HepG2 (cell line): Measurements from ENCODE around the gene PGM5. TPM values are rescaled to one million over a fixed set of nuclear protein-coding genes. Genes with fewer than 3 reads are reported as not detected.

ENCODE experiments used
- ATAC-seq: fragments of 200-7000 bp; cut with Tn5 transposase; 3 replicates; pipeline ENCODE4 v1.9.1; 2020; ENCODE audit warnings: mild to moderate bottlenecking, moderate library complexity
- BruUV-seq: library from RNA; stranded (reverse); fragments of 400-500 nt; replicated peaks from 2 replicates; lab custom pipeline; 2021; lab: Mats Ljungman, UMichigan
- CTCF ChIA-PET: fragments of 300-600 bp; formaldehyde crosslinking; extraction: SDS; loops from one replicate; lab custom pipeline; 2021; ENCODE audit warnings: low total read pairs, inconsistent platforms, low intra/inter-chr PET ratio; lab: Yijun Ruan, JAX
- POLR2A ChIA-PET: fragments of 350-600 bp; sonication (Branson Sonifier 250); formaldehyde crosslinking; loops from one replicate; lab custom pipeline; 2020; ENCODE audit warnings: antibody characterized with exemption, inconsistent platforms; lab: Yijun Ruan, JAX
- DNase-seq: peaks from one replicate; pipeline ENCODE4 v3.0.0-alpha.2; 2015; ENCODE audit warnings: low spot score
- FAIRE-seq: peaks from 3 replicates; lab custom pipeline; 2011; peaks lifted over from hg19 to GRCh38; lab: Jason Lieb, UNC
- H2AFZ ChIP-seq: one replicate; pipeline ENCODE4 v1.6.1; 2011; ENCODE audit warnings: low read length, inconsistent platforms
- H3K27ac ChIP-seq: fragments of 300-600 bp; 3 replicates; pipeline ENCODE4 v1.8.0; 2011; ENCODE audit warnings: mixed run types, mild to moderate bottlenecking, mixed read lengths, low read length, inconsistent platforms; ENCODE audit not compliant: insufficient read depth; ENCODE audit errors: extremely low read length
- H3K27me3 ChIP-seq, 2 experiments: fragments of 200-600 bp in 1 of 2; 2 replicates in 1 of 2; 3 replicates in 1 of 2; pipeline versions ENCODE4 v1.6.0 to v1.8.0; 2011; ENCODE audit warnings: low read length in 2 of 2, mild to moderate bottlenecking in 2 of 2, moderate library complexity in 2 of 2, inconsistent platforms in 1 of 2; ENCODE audit not compliant: insufficient read depth in 2 of 2, control insufficient read depth in 1 of 2
- H3K36me3 ChIP-seq, 2 experiments: fragments of 200-600 bp in 1 of 2; replicated peaks in 1 of 2; 2 replicates in 1 of 2; 3 replicates in 1 of 2; pipeline versions ENCODE4 v1.5.1 to v1.8.0; 2011; ENCODE audit warnings: low read length in 2 of 2, inconsistent platforms in 1 of 2; ENCODE audit not compliant: insufficient read depth in 2 of 2, control insufficient read depth in 1 of 2
- H3K4me1 ChIP-seq: 2 replicates; pipeline ENCODE4 v1.5.1; 2012; ENCODE audit warnings: low read length, inconsistent platforms; ENCODE audit not compliant: insufficient read depth
- H3K4me2 ChIP-seq: 2 replicates; pipeline ENCODE4 v1.6.0; 2011; ENCODE audit warnings: low read depth, low read length, inconsistent platforms
- H3K4me3 ChIP-seq, 3 experiments: fragments of 200-600 bp in 1 of 3; sonication (generic), shearing (Covaris generic) in 1 of 3; replicated peaks in 1 of 3; 2 replicates each; pipeline ENCODE4 v1.5.1; 2011 to 2016; ENCODE audit warnings: low read length in 3 of 3, inconsistent platforms in 2 of 3, low read depth in 2 of 3, mild to moderate bottlenecking in 2 of 3, control low read depth in 1 of 3, mixed read lengths in 1 of 3; ENCODE audit not compliant: insufficient read depth in 1 of 3
- H3K79me2 ChIP-seq: one replicate; pipeline ENCODE4 v1.6.1; 2011; ENCODE audit warnings: low read length, inconsistent platforms; ENCODE audit not compliant: insufficient read depth
- H3K9ac ChIP-seq: 2 replicates; pipeline ENCODE4 v1.6.0; 2011; ENCODE audit warnings: mild to moderate bottlenecking, low read depth, low read length, inconsistent platforms; ENCODE audit not compliant: insufficient read depth
- H3K9me3 ChIP-seq: 2 replicates; pipeline ENCODE4 v1.5.1; 2012; ENCODE audit warnings: mild to moderate bottlenecking, low read length
- H4K20me1 ChIP-seq: 2 replicates; pipeline ENCODE4 v1.6.0; 2011; ENCODE audit warnings: inconsistent platforms, mild to moderate bottlenecking, low read length, moderate library complexity; ENCODE audit not compliant: insufficient read depth
- AGO1 ChIP-seq: fragments of 200-400 bp; formaldehyde crosslinking; IDR thresholded peaks from 2 replicates; pipeline ENCODE4 v1.6.1; 2017; ENCODE audit warnings: mild to moderate bottlenecking, low read depth, low read length, moderate library complexity; ENCODE audit not compliant: poor library complexity, severe bottlenecking
- CEBPG ChIP-seq: IDR thresholded peaks from 2 replicates; pipeline ENCODE4 v1.6.1; 2016
- HMG20B ChIP-seq: conservative IDR thresholded peaks from 2 replicates; pipeline ENCODE4 v1.6.1; 2016; ENCODE audit warnings: missing genetic modification reagents, missing compliant biosample characterization
- RAD21 ChIP-seq: fragments of 450-650 bp; formaldehyde crosslinking; IDR thresholded peaks from 2 replicates; pipeline ENCODE4 v1.5.0; 2020; ENCODE audit warnings: mild to moderate bottlenecking
- SIX4 ChIP-seq: sonication (generic); formaldehyde crosslinking; IDR thresholded peaks from 2 replicates; pipeline ENCODE4 v1.4.0; 2020; ENCODE audit warnings: missing genetic modification reagents
- SOX13 ChIP-seq, 3 experiments: fragments of 450-650 bp in 1 of 3; sonication (generic) in 1 of 3; formaldehyde crosslinking in 1 of 3; IDR thresholded peaks in 2 of 3; conservative IDR thresholded peaks in 1 of 3; 2 replicates each; pipeline versions ENCODE4 v1.5.0 to v1.6.1; 2016 to 2020; ENCODE audit warnings: antibody characterized with exemption in 1 of 3, mild to moderate bottlenecking in 1 of 3, missing compliant biosample characterization in 1 of 3, missing genetic modification reagents in 1 of 3, moderate library complexity in 1 of 3
- ZBTB38 ChIP-seq: sonication (generic); formaldehyde crosslinking; IDR thresholded peaks from 2 replicates; pipeline ENCODE4 v1.5.1; 2020; ENCODE audit warnings: mild to moderate bottlenecking, missing genetic modification reagents
- ZEB1 ChIP-seq: IDR thresholded peaks from 2 replicates; pipeline ENCODE4 v1.6.1; 2012; ENCODE audit warnings: mild to moderate bottlenecking, low read depth, inconsistent platforms; ENCODE audit not compliant: insufficient replicate concordance
- ZNF543 ChIP-seq: sonication (generic); formaldehyde crosslinking; IDR thresholded peaks from 2 replicates; pipeline ENCODE4 v1.4.0; 2020; ENCODE audit warnings: mild to moderate bottlenecking, missing genetic modification reagents
- WGBS: methylation state at CpG from one replicate; pipeline ENCODE4 v1.1.6; 2017; ENCODE audit warnings: low lambda C conversion rate; 5-methylcytosine and 5-hydroxymethylcytosine counted together
- in situ Hi-C: cut with HindIII; loops from 2 replicates; pipeline ENCODE4 v1.10.0; 2017; ENCODE audit warnings: low pct_unique_long_range_greater_than_20kb; ENCODE audit not compliant: extremely low pct_ligation_motif_present
- intact Hi-C: fragments of 100-400 bp; cut with micrococcal nuclease; formaldehyde crosslinking; loops from one replicate; pipeline ENCODE4 v1.10.0; 2022; ENCODE audit not compliant: unreplicated experiment
- polyA plus RNA-seq, 8 experiments: library from polyadenylated mRNA; depleted of rRNA in 3 of 8; stranded (reverse) in 7 of 8; unstranded in 1 of 8; fragments of >200 nt; fragmentation: Illumina TruSeq in 4 of 8; extraction: Trizol in 4 of 8; gene quantifications; 2 replicates each; pipeline versions ENCODE4 v1.2.1 to v1.2.3, GENCODE V29; 2011 to 2016; ENCODE audit warnings: low read depth in 4 of 8, missing spikeins in 1 of 8, mixed read lengths in 1 of 8; ENCODE audit not compliant: insufficient read depth in 1 of 8
- total RNA-seq, 5 experiments: library from RNA; depleted of rRNA; stranded (reverse); fragments of >200 nt; fragmentation: Illumina TruSeq; extraction: Trizol; gene quantifications; 2 replicates each; pipeline ENCODE4 v1.2.3, GENCODE V29; 2016; ENCODE audit warnings: low read depth in 1 of 5
- TF ChIP-seq, protein P1 (sequence below): sonication (generic); formaldehyde crosslinking; IDR thresholded peaks from 2 replicates; pipeline ENCODE4 v1.4.0; 2020; ENCODE audit warnings: mild to moderate bottlenecking, missing genetic modification reagents
- TF ChIP-seq, protein P2 (sequence below): sonication (generic); formaldehyde crosslinking; IDR thresholded peaks from 2 replicates; pipeline ENCODE4 v1.4.0; 2020; ENCODE audit warnings: mild to moderate bottlenecking, missing genetic modification reagents
- TF ChIP-seq, protein P3 (sequence below): sonication (generic); formaldehyde crosslinking; IDR thresholded peaks from 2 replicates; pipeline ENCODE4 v1.5.1; 2020; ENCODE audit warnings: mild to moderate bottlenecking, moderate library complexity, missing genetic modification reagents
- TF ChIP-seq, protein P4 (sequence below): sonication (generic); formaldehyde crosslinking; IDR thresholded peaks from 2 replicates; pipeline ENCODE4 v1.5.0; 2020; ENCODE audit warnings: missing genetic modification reagents

Gene PGM5
- total and polyA plus RNA-seq, 2 of the 13 experiments (the other 11 are each of a cell fraction or from before 2014, with no cell fraction given), result not detected

DNA sequence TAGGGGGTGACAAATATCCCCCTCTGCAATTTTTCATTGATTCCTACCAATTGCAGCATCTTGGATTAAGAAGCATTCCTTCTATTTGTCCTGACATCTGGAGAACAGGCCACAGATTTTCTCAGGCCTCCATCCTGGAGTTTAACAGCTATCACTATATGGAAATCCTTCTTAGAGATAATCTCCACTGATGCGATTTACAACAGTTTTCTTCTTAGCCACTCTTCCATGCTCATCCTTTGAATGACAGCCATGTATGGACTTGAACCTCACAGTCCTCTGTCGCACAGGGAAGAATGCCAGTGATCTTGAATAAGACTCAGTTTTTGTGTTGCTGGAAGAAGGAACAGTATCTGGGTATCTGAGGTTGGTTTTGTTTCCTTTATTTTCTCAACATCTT lies 73.2 kb downstream of the PGM5 start:
- ChIA-PET POLR2A (no interaction called here), CTCF (no interaction called here)
- no peak for FAIRE-seq
- no peak overlapping the region for H3K27ac ChIP-seq
- no peaks in the 10 kb centered on the region for H4K20me1 ChIP-seq
- BruUV-seq, result no TSS peak
- no peak for TF ChIP-seq SIX4 (CRISPR knock-in tag)
- TF ChIP-seq, protein P1, sequence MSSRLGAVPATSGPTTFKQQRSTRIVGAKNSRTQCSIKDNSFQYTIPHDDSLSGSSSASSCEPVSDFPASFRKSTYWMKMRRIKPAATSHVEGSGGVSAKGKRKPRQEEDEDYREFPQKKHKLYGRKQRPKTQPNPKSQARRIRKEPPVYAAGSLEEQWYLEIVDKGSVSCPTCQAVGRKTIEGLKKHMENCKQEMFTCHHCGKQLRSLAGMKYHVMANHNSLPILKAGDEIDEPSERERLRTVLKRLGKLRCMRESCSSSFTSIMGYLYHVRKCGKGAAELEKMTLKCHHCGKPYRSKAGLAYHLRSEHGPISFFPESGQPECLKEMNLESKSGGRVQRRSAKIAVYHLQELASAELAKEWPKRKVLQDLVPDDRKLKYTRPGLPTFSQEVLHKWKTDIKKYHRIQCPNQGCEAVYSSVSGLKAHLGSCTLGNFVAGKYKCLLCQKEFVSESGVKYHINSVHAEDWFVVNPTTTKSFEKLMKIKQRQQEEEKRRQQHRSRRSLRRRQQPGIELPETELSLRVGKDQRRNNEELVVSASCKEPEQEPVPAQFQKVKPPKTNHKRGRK (CRISPR knock-in tag), result no peak
- no peak for TF ChIP-seq ZBTB38 (CRISPR knock-in tag)
- no peaks in the 10 kb centered on the region for H3K36me3 ChIP-seq
- H3K79me2 ChIP-seq, result no peaks in the 10 kb centered on the region
- ATAC-seq, result no peak
- H3K27me3 ChIP-seq, result no peaks in the 10 kb centered on the region
- H3K9me3 ChIP-seq, result no peaks in the 10 kb centered on the region
- H3K4me2 ChIP-seq, result no peak overlapping the region
- H3K4me3 ChIP-seq, result no peak overlapping the region
- intact Hi-C loops (no loop called here), in situ Hi-C loops (no loop called here)
- no peak overlapping the region for H2AFZ ChIP-seq
- no peaks in the 10 kb centered on the region for H3K4me1 ChIP-seq
- DNase-seq, result no peak
- WGBS, result 20% methylated on average over 2 of the region's 2 CpGs
- H3K9ac ChIP-seq, result no peak overlapping the region

DNA sequence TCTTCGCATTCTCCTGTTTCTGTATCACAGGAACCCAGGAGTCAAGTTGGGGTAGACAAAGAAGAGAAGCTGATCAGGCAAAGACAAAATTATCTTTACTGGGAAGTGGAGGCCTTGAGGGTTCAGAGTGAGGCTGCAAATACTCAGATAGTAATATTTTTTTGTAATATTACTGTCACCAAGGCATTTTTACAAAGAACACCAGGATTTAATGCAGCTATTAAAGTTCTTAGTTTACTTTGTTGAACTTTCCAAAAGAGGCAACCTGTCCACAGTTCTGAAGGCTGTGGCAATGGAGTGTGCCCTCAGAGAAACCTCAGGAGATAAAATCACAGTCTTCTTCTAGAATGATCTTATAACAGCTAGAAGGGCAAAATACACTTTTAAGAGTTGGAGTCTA lies 74.9 kb downstream of the PGM5 start:
- no peak overlapping the region for H3K4me2 ChIP-seq
- no peak overlapping the region for H3K27ac ChIP-seq
- CTCF ChIA-PET, result no interaction called here
- H3K9me3 ChIP-seq, result no peaks in the 10 kb centered on the region
- H3K27me3 ChIP-seq, result no peaks in the 10 kb centered on the region
- intact Hi-C loops (no loop called here), in situ Hi-C loops (no loop called here)
- ATAC-seq (no peak), FAIRE-seq (no peak), DNase-seq (no peak)
- no peak overlapping the region for H2AFZ ChIP-seq
- POLR2A ChIA-PET, result no interaction called here
- WGBS, result 31% methylated on average over 1 of the region's 1 CpG
- H3K9ac ChIP-seq, result no peak overlapping the region
- no TSS peak for BruUV-seq
- no peak overlapping the region for H3K4me3 ChIP-seq
- H3K36me3 ChIP-seq, result no peaks in the 10 kb centered on the region
- no peaks in the 10 kb centered on the region for H3K4me1 ChIP-seq
- H4K20me1 ChIP-seq, result no peaks in the 10 kb centered on the region
- no peaks in the 10 kb centered on the region for H3K79me2 ChIP-seq
- TF ChIP-seq, protein P2, sequence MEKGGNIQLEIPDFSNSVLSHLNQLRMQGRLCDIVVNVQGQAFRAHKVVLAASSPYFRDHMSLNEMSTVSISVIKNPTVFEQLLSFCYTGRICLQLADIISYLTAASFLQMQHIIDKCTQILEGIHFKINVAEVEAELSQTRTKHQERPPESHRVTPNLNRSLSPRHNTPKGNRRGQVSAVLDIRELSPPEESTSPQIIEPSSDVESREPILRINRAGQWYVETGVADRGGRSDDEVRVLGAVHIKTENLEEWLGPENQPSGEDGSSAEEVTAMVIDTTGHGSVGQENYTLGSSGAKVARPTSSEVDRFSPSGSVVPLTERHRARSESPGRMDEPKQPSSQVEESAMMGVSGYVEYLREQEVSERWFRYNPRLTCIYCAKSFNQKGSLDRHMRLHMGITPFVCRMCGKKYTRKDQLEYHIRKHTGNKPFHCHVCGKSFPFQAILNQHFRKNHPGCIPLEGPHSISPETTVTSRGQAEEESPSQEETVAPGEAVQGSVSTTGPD (CRISPR knock-in tag), result no peak
- TF ChIP-seq, protein P3, sequence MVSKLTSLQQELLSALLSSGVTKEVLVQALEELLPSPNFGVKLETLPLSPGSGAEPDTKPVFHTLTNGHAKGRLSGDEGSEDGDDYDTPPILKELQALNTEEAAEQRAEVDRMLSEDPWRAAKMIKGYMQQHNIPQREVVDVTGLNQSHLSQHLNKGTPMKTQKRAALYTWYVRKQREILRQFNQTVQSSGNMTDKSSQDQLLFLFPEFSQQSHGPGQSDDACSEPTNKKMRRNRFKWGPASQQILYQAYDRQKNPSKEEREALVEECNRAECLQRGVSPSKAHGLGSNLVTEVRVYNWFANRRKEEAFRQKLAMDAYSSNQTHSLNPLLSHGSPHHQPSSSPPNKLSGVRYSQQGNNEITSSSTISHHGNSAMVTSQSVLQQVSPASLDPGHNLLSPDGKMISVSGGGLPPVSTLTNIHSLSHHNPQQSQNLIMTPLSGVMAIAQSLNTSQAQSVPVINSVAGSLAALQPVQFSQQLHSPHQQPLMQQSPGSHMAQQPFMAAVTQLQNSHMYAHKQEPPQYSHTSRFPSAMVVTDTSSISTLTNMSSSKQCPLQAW (CRISPR knock-in tag), result no peak
- TF ChIP-seq ZEB1 (no peak), ZNF543 (no peak), AGO1 (no peak), SOX13 (IDR thresholded peaks at IDR 0.05) (no peak), SOX13 (CRISPR knock-in tag; conservative IDR thresholded peaks at IDR 0.05 in 1 of 2, IDR thresholded peaks at IDR 0.05 in 1 of 2) (no peak), CEBPG (CRISPR knock-in tag) (no peak), RAD21 (CRISPR knock-in tag) (no peak), HMG20B (CRISPR knock-in tag) (no peak)
- TF ChIP-seq, protein P4, sequence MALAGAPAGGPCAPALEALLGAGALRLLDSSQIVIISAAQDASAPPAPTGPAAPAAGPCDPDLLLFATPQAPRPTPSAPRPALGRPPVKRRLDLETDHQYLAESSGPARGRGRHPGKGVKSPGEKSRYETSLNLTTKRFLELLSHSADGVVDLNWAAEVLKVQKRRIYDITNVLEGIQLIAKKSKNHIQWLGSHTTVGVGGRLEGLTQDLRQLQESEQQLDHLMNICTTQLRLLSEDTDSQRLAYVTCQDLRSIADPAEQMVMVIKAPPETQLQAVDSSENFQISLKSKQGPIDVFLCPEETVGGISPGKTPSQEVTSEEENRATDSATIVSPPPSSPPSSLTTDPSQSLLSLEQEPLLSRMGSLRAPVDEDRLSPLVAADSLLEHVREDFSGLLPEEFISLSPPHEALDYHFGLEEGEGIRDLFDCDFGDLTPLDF (CRISPR knock-in tag), result no peak
